Fibroblast of skin of left quadriceps (primary cell): ENCODE measurements around the gene CDKN1A.

Source experiments
- DNase-seq, 2 experiments: peaks; one replicate each; pipeline ENCODE4 v3.0.0-alpha.2; 2013; ENCODE audit warnings: low read depth in 2 of 2

CDKN1A gene

GRCh38 chr6:36677059-36677749 is 1.3 kb upstream of the CDKN1A start:
- DNase-seq: no peak

DNA sequence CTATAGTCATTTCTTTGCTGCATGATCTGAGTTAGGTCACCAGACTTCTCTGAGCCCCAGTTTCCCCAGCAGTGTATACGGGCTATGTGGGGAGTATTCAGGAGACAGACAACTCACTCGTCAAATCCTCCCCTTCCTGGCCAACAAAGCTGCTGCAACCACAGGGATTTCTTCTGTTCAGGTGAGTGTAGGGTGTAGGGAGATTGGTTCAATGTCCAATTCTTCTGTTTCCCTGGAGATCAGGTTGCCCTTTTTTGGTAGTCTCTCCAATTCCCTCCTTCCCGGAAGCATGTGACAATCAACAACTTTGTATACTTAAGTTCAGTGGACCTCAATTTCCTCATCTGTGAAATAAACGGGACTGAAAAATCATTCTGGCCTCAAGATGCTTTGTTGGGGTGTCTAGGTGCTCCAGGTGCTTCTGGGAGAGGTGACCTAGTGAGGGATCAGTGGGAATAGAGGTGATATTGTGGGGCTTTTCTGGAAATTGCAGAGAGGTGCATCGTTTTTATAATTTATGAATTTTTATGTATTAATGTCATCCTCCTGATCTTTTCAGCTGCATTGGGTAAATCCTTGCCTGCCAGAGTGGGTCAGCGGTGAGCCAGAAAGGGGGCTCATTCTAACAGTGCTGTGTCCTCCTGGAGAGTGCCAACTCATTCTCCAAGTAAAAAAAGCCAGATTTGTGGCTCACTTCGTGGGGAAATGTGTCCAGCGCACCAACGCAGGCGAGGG is 594 bp upstream of the CDKN1A start:
- DNase-seq: no peak

DNA sequence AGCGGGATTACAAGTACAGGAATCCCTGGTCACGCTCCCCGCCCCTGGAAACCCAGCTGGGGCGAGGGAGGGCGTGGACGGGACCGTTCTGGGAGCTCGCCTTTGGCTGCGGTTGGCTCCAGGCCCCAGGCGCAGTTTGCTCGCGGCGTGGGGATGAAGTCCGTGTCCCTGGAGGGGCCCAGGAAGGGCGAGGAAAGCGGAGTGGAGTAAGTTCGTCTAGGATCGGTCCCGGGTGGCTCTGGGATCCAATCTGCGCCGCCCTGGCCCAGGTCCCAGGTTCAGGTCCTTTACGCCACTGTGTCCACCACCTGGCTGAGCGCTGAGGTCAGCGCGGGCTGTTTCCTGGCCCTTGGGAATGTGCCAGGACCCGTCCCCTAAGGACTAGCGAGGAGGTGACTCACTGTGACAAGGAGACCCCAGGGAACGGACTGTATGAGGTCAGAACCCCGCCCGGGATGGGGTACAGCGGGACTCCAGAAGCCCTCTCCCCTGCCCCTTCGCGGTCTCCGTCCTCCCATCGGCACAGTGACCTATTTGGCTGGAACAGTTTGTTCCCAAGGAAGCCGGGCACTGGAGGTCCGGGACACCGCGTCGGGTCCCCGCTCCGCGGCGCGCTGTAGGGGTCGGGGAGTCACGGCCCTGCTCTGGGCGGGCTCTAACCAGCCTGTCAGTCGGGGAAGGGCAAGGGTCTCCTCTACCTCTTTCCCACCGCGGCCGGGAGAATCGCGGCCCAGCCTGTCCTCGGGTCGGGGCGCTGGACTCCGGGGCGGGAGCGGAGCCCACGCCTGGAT is 724 bp downstream of the CDKN1A start:
- no peak for DNase-seq

DNA sequence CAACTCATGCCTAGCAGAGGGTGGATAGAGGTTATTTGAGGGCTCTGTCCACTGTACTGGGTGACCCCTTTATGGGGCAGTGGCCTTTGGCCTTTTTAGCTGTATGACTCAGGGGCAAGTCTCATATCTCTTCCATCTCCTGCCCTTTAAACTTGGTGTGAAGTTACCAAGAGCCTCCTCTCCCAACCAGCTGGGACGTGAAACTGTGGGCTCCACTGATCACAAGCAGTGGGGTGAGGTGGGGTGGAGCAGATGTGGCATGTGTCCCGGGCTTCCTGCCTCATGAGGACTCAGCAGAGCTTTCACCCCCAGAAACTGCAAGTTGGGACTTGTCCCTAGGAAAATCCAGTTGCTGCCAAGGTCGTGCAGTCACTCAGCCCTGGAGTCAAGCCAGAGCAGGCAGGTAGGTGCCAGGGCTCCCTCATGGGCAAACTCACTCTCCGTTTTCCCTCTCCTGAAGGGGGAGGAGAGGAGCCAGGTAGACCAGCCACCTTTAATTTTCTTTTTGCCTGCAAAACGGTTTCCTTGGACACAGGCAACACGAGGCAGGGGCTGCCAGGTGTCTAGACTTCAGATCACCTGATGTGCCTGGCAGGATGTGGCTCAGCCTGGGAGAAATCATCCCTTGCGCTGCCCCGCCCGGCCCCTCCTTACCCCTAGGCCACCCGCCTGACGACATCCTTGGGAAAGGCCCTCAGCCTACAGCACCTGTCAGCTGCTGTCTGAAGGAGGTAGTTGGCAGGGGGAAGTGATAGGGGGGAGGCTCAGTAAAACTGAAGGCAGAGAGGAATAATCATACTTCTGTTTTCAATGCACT is 4.0 kb downstream of the CDKN1A start:
- DNase-seq: no peak

DNA sequence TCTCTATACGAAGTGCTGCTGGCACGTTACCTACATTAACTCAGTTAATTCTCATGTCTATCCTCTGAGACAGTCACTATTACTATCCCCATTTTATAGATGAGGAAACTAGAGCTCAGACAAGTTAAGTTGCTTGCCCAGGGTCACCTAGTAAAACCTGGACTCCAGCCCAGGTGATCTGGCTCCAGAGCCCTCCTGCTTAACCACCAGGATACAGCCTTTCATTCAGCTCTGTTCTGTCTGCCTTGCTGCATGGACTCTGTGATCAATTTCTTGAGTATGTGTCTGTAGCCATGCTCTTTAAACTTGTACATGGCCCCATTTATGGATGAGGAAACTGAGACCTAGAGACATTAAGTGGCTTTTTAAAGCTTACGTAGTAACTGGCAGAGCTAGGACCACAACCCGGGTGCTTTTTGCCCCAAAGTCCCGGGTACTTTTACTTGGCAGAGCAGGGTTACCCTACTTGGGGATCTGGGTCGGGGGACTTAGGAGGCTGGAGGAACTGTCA is 4.7 kb downstream of the CDKN1A start:
- DNase-seq: no peak

DNA sequence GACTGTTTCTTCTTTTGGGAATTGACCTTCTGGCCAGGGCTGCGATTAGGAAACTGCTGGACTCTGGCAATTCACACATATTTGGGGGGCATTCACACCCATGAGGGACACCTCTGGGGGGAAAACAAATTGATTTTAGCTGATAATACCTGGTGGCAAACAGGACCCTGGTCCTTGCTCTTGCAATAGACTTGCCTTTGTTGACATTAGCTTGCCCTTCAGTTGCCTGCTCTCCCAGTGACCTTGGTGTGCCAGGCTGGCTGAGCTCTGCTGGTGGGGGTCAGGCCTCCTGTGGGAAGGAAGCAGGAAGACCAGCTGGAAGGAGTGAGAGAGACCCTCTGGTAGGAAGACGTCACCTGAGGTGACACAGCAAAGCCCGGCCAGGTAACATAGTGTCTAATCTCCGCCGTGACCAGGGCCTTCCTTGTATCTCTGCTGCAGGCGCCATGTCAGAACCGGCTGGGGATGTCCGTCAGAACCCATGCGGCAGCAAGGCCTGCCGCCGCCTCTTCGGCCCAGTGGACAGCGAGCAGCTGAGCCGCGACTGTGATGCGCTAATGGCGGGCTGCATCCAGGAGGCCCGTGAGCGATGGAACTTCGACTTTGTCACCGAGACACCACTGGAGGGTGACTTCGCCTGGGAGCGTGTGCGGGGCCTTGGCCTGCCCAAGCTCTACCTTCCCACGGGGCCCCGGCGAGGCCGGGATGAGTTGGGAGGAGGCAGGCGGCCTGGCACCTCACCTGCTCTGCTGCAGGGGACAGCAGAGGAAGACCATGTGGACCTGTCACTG is 5.3 kb downstream of the CDKN1A start:
- DNase-seq: no peak

DNA sequence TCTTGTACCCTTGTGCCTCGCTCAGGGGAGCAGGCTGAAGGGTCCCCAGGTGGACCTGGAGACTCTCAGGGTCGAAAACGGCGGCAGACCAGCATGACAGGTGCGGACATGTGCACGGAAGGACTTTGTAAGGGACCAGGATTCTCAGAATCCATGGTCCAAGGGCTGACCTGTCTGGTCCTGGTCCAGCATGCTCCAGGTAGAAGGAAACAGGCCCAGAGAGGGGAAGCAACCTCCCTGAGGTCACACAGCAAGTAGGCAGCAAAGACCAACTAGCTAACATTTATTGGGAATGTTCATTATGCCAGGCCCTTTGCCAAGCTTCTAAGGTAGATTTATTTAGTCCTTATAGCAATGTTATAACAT is 5.9 kb downstream of the CDKN1A start:
- no peak for DNase-seq

DNA sequence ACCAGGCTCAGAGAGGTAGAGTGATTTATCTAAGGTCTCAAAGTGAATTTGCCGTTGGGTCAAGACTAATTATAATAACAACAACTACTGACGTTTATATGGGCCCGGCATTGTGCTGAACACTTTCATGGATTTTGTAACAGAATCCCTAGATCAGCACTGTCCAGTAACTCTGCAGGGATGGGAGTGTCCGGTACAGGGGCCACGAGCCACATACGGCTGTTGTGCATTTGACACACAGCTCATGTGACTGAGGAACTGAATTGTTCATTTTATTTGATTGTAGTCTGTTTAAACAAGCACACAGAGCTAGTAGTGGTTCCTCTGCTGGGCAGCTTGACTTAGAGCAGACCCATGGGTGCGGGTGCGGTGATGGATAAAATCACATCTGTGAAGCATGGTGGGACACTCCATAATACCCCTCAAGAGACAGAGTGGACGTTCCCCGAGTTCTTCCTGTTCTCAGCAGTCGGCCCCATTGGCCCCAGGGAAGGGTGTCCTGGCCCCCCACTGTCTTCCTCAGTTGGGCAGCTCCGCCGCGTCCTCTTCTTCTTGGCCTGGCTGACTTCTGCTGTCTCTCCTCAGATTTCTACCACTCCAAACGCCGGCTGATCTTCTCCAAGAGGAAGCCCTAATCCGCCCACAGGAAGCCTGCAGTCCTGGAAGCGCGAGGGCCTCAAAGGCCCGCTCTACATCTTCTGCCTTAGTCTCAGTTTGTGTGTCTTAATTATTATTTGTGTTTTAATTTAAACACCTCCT is 6.8 kb downstream of the CDKN1A start:
- DNase-seq: no peak

- DNase-seq: no peak
These were observed 7.6 kb downstream of the CDKN1A start for GRCh38 chr6:36685926-36686667.

GRCh38 chr6:36686668-36687513 is 8.4 kb downstream of the CDKN1A start:
- DNase-seq: no peak

GRCh38 chr6:36688063-36688738 is 9.7 kb downstream of the CDKN1A start:
- no peak for DNase-seq

DNA sequence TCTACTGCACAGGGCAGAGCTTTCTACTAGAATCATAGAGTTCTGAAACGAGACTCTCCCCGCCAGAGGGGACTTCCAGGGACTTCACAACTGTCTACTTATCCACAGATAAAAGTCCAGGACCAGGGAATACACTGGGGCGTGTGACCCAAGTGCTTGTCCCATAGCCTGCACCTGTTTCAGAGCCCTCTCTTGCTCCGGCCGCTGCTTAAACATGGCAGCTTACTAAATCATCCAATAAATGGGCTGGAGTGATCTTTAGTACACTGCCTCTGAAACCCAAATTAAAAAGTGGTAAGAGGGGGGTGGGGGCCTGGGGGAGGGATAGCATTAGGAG is 10.2 kb downstream of the CDKN1A start:
- no peak for DNase-seq

DNA sequence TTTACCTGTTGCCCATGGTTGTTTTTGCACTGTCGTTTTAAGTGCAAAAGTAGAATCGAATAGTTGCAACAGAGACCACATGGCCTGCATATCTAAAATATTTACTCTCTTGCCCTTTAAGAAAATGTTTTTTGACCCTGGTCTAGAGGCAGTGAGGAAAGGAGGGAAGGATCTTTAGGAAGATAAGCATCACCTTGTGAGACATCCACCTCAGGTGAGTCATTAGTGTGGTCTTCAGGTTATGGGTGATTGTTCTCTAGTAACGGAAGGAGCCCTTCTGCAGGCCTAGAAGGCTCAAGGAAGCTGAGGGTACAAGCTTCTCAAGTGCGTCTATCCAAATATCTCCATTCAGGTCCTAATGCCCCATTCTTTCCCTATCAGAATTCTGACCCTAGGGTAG is 12.5 kb downstream of the CDKN1A start:
- DNase-seq: no peak

DNA sequence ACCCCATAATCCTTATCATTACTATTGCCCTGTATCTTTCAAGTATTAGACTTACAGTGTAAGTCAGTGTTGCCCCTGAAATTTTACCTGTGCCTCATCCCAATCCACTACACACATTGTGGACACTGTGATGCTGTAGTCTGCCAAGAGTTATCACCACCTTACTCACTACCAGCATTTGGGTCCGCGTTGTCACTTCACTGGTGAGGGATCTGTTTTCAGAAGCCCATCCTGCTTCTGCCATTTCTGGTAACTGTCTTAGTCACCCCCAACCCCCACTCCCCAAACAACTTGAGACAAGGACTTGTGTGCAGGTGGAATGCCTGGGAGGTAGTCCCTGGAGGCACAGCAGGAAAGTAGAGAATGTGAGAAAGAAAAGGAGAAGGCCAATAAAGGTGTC is 13.1 kb downstream of the CDKN1A start:
- no peak for DNase-seq

DNA sequence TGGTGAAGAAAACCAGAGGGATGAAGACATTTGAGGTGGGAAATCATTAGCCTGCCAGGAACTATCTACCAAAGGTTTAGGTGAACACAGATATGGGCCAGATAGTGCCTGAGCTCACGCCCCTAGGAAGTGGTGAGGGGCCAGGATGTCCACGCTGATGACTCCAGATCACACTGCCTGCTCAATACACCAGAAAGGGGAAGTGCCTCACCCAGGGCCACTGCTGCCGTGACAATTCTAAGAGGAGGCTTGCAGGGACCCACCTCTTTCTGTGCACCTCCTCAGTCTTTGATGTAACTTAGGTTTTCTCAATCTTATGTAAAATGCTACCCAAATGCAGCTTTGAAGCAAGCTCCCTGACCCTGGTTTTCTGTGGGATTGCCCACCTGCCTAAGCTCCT is 13.7 kb downstream of the CDKN1A start:
- no peak for DNase-seq

DNA sequence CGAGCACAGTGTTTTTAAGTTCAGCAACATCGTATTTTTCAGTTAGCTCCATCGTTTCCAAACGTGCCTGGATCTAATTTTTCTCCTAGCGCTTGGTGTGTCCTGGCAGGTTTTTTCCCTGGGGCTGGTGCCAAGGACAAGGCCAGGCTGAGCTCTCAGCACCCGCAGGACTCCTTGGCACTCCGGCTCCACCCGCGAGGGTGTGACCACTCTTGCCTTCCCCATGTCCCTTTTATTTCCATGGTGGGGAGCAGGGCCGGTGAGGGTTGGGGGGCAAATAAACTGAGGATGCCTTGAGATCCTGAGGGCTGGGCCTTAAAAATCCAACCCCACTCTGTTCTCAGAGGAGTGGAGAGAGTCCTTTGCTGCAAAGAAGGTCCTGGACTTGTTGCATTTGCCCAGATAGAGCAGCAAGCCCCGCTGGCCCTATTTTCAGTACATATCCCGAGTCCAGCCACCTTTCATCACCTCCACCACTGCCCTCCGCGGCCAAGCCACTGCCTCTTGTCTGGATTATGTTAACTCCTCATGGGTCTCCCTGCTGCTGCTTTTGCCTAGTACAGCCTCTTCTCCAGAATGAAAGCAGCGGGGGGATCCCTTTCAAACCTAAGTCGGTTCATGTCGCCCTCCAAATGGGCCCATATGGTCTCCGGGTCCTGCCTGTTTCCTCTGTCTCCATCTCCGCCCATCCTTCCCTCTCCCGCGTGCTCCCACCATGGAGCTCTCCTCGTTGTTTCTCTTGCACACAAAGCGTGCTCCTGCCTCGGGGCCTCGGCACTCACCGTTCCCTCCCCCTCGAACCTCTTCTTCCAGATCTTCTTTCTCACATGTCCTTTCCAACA is 14.6 kb downstream of the CDKN1A start:
- no peak for DNase-seq

- DNase-seq: no peak
These were observed 16.1 kb downstream of the CDKN1A start for GRCh38 chr6:36694616-36695015.
